Measurements from ENCODE around the gene MYO7A.
A peak's percentile ranks its signal among the peaks of the same experiment; 100 is the strongest.

Gene MYO7A

GRCh38 chr11:77112641-77113381 lies 15.2 kb upstream of the MYO7A start:
- DNase-seq: no peak

- no peak for DNase-seq
These were observed 14.5 kb upstream of the MYO7A start for GRCh38 chr11:77113382-77114088.

GRCh38 chr11:77114089-77114463 lies 14.0 kb upstream of the MYO7A start:
- DNase-seq: no peak

- DNase-seq: no peak
These were observed 12.8 kb upstream of the MYO7A start for GRCh38 chr11:77115181-77115611.

- no peak for DNase-seq
These were observed 12.1 kb upstream of the MYO7A start for GRCh38 chr11:77115956-77116355.

GRCh38 chr11:77117492-77117891 lies 10.6 kb upstream of the MYO7A start:
- no peak for DNase-seq

GRCh38 chr11:77118086-77118485 lies 10.0 kb upstream of the MYO7A start:
- no peak for DNase-seq

- no peak for DNase-seq
These were observed 9.1 kb upstream of the MYO7A start for GRCh38 chr11:77118971-77119370.

- no peak for DNase-seq
These were observed 8.5 kb upstream of the MYO7A start for GRCh38 chr11:77119531-77119936.

GRCh38 chr11:77120571-77120970 lies 7.5 kb upstream of the MYO7A start:
- no peak for DNase-seq

GRCh38 chr11:77121096-77121640 lies 6.9 kb upstream of the MYO7A start:
- no peak for DNase-seq

GRCh38 chr11:77121876-77122575 lies 6.0 kb upstream of the MYO7A start:
- no peak for DNase-seq

GRCh38 chr11:77122576-77123212 lies 5.4 kb upstream of the MYO7A start:
- DNase-seq: no peak

- DNase-seq: no peak
These were observed 4.5 kb upstream of the MYO7A start for GRCh38 chr11:77123591-77123990.

GRCh38 chr11:77124041-77124440 lies 4.0 kb upstream of the MYO7A start:
- DNase-seq: no peak

GRCh38 chr11:77124488-77124887 lies 3.6 kb upstream of the MYO7A start:
- no peak for DNase-seq

GRCh38 chr11:77125191-77125590 lies 2.9 kb upstream of the MYO7A start:
- no peak for DNase-seq

GRCh38 chr11:77125695-77126094 lies 2.4 kb upstream of the MYO7A start:
- no peak for DNase-seq

- no peak for DNase-seq
These were observed 1.8 kb upstream of the MYO7A start for GRCh38 chr11:77126156-77126775.

- no peak for DNase-seq
These were observed 1.2 kb upstream of the MYO7A start for GRCh38 chr11:77126861-77127234.

- DNase-seq: peak; percentile 53
These were observed 673 bp upstream of the MYO7A start for GRCh38 chr11:77127235-77127911.

Measured in activated CD4-positive, alpha-beta T cell treated with anti-CD3 and anti-CD28 coated beads, Interleukin-10, Interleukin-2, amounts not matched to agents 100 ng/mL and 50 ng/mL, durations not matched to agents 16 hours and 8 hours (primary cell).